Measurements from ENCODE around the gene PDE1A. TPM values are rescaled to one million over a fixed set of nuclear protein-coding genes. Genes with fewer than 3 reads are reported as not detected.

Gene PDE1A
- polyA plus RNA-seq, 1 of the 3 experiments (the other 2 are of a cell fraction): 0.08 TPM

DNA sequence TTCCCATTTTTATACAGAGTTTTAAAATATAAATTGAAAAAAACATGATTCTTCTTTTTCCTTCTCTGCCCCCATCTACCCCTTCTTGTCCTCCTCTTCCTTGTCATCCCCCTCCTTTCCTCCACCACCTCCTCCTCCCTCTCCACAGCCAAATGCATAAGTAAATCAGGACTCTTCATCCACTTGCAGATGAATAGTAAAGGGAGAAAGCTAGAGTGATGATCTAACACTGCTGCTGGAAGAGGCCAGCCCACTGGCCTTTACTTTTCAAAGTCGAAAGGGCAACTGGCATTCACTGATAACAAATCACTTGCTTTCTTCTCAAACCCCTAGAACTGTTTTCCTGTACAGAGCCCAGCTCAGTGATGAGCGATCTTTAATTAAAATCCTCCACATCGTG, 205.8 kb downstream of the PDE1A start:
- Histone ChIP-seq H3K9ac (no peak overlapping the region), H3K79me2 (ENCODE audit: insufficient read depth) (no peaks in the 10 kb centered on the region), H3K27me3 (ENCODE audit: insufficient read depth) (no peaks in the 10 kb centered on the region), H3K4me3 (ENCODE audit: low read depth in 2 of 2, low read length in 1 of 2) (no peak overlapping the region), H2AFZ (ENCODE audit: low read depth) (no peak overlapping the region), H3K4me1 (ENCODE audit: control insufficient read depth in 1 of 2, insufficient read depth in 2 of 2, low read depth in 1 of 2, low read length in 1 of 2) (no peaks in the 10 kb centered on the region), H3F3A (replicated peaks; ENCODE audit: insufficient read depth) (no peaks in the 10 kb centered on the region), H3K9me2 (no peaks in the 10 kb centered on the region), H4K20me1 (ENCODE audit: insufficient read depth) (no peaks in the 10 kb centered on the region), H3K36me3 (replicated peaks in 1 of 2; ENCODE audit: control insufficient read depth in 1 of 2, insufficient read depth in 2 of 2, low read length in 1 of 2) (no peaks in the 10 kb centered on the region), H3K27ac (ENCODE audit: low read depth in 2 of 2, low read length in 1 of 2) (no peak overlapping the region), H3K9me3 (no peaks in the 10 kb centered on the region), H3K4me2 (no peak overlapping the region)
- TF ChIP-seq, protein P1, sequence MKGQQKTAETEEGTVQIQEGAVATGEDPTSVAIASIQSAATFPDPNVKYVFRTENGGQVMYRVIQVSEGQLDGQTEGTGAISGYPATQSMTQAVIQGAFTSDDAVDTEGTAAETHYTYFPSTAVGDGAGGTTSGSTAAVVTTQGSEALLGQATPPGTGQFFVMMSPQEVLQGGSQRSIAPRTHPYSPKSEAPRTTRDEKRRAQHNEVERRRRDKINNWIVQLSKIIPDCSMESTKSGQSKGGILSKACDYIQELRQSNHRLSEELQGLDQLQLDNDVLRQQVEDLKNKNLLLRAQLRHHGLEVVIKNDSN (IDR thresholded peaks at IDR 0.05; ENCODE audit: borderline replicate concordance, low read depth): no peak
- no peak for TF ChIP-seq MEF2A (IDR thresholded peaks at IDR 0.05; ENCODE audit: borderline replicate concordance, low read depth)
- TF ChIP-seq, protein P2, sequence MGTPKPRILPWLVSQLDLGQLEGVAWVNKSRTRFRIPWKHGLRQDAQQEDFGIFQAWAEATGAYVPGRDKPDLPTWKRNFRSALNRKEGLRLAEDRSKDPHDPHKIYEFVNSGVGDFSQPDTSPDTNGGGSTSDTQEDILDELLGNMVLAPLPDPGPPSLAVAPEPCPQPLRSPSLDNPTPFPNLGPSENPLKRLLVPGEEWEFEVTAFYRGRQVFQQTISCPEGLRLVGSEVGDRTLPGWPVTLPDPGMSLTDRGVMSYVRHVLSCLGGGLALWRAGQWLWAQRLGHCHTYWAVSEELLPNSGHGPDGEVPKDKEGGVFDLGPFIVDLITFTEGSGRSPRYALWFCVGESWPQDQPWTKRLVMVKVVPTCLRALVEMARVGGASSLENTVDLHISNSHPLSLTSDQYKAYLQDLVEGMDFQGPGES (IDR thresholded peaks at IDR 0.05; ENCODE audit: low read depth, low read length): no peak
- TF ChIP-seq GABPA (IDR thresholded peaks at IDR 0.05; ENCODE audit: low read depth): no peak
- TF ChIP-seq MXI1 (IDR thresholded peaks at IDR 0.05; ENCODE audit: low read depth, low read length): no peak
- no peak for TF ChIP-seq TAF1 (IDR thresholded peaks at IDR 0.05; ENCODE audit: borderline replicate concordance, low read depth, low read length)
- TF ChIP-seq, protein P3, sequence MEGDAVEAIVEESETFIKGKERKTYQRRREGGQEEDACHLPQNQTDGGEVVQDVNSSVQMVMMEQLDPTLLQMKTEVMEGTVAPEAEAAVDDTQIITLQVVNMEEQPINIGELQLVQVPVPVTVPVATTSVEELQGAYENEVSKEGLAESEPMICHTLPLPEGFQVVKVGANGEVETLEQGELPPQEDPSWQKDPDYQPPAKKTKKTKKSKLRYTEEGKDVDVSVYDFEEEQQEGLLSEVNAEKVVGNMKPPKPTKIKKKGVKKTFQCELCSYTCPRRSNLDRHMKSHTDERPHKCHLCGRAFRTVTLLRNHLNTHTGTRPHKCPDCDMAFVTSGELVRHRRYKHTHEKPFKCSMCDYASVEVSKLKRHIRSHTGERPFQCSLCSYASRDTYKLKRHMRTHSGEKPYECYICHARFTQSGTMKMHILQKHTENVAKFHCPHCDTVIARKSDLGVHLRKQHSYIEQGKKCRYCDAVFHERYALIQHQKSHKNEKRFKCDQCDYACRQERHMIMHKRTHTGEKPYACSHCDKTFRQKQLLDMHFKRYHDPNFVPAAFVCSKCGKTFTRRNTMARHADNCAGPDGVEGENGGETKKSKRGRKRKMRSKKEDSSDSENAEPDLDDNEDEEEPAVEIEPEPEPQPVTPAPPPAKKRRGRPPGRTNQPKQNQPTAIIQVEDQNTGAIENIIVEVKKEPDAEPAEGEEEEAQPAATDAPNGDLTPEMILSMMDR (IDR thresholded peaks at IDR 0.05): no peak
- TF ChIP-seq, protein P4, sequence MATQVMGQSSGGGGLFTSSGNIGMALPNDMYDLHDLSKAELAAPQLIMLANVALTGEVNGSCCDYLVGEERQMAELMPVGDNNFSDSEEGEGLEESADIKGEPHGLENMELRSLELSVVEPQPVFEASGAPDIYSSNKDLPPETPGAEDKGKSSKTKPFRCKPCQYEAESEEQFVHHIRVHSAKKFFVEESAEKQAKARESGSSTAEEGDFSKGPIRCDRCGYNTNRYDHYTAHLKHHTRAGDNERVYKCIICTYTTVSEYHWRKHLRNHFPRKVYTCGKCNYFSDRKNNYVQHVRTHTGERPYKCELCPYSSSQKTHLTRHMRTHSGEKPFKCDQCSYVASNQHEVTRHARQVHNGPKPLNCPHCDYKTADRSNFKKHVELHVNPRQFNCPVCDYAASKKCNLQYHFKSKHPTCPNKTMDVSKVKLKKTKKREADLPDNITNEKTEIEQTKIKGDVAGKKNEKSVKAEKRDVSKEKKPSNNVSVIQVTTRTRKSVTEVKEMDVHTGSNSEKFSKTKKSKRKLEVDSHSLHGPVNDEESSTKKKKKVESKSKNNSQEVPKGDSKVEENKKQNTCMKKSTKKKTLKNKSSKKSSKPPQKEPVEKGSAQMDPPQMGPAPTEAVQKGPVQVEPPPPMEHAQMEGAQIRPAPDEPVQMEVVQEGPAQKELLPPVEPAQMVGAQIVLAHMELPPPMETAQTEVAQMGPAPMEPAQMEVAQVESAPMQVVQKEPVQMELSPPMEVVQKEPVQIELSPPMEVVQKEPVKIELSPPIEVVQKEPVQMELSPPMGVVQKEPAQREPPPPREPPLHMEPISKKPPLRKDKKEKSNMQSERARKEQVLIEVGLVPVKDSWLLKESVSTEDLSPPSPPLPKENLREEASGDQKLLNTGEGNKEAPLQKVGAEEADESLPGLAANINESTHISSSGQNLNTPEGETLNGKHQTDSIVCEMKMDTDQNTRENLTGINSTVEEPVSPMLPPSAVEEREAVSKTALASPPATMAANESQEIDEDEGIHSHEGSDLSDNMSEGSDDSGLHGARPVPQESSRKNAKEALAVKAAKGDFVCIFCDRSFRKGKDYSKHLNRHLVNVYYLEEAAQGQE (IDR thresholded peaks at IDR 0.05; ENCODE audit: low read depth, low read length): no peak
- TF ChIP-seq FOSL2 (IDR thresholded peaks at IDR 0.05; ENCODE audit: borderline replicate concordance, low read depth): no peak
- WGBS (ENCODE audit: low lambda C conversion rate): 71% methylated on average over 3 of the region's 3 CpGs
- CTCF ChIA-PET: no interaction called here
- POLR2A ChIA-PET: no interaction called here
- DNase-seq: no peak

Data from SK-N-SH (cell line).